ENCODE results near the gene SLC9A1.

- no peak for TF ChIP-seq CTCF (IDR thresholded peaks at IDR 0.05)
- TF ChIP-seq ATF1 (CRISPR knock-in tag; IDR thresholded peaks at IDR 0.05): no peak
- no peak for TF ChIP-seq FOXK1 (CRISPR knock-in tag; IDR thresholded peaks at IDR 0.05)
- no peak for TF ChIP-seq MAX (CRISPR knock-in tag; IDR thresholded peaks at IDR 0.05)
- TF ChIP-seq SP1 (CRISPR knock-in tag; conservative IDR thresholded peaks at IDR 0.05): no peak
- no peak for TF ChIP-seq RORB (CRISPR knock-in tag; IDR thresholded peaks at IDR 0.05)
- no peak for TF ChIP-seq CREB1 (CRISPR knock-in tag; IDR thresholded peaks at IDR 0.05)
These were observed 102.4 kb downstream of the SLC9A1 start for GRCh38 chr1:27052527-27052926.
